Activated CD4-positive, alpha-beta T cell treated with anti-CD3 and anti-CD28 coated beads, Interleukin-2, Interleukin-4, amounts not matched to agents 100 ng/mL and 50 ng/mL, durations not matched to agents 16 hours and 8 hours (primary cell): ENCODE data around the gene CACNA1E.

ENCODE experiments used
- DNase-seq: peaks from one replicate; pipeline ENCODE4 v3.0.0-alpha.2; 2020; ENCODE audit warnings: low spot score

Gene CACNA1E

DNA sequence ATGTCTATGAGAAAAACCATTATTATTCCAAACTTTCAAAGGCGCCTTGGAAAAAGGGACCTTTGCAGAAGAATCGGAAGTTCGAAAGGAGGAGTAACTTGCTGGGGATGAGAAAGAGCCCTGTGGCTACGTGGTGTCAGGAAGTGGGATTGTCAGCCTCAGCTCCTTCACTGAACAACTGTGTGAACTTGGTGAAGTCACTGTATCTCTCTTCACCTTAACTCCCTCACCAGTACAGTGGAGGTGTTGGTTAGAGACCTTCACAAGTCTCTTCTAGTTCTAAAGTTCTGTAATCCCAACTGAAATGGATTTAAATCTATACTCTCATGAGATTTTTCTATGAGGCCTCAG lies 285.6 kb downstream of the CACNA1E start:
- no peak for DNase-seq

DNA sequence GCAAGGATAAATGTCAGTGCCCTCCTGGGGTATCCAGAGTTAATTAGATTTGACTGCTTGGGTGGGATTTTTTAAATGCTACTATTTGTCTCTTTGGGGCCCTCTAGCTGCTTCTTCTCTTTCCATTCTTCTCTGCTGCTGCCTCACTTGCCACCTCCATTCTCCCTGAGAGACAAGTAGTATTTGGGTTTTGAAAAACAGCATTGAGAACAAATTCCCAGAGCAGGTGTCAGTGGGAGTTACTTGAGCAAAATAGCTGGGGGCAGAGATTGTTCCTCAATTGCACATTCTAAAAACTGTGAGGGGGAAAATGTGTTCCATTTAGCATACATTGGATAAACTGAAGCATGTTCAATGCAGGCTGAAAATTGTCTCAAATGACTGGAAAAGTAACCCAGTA lies 286.5 kb downstream of the CACNA1E start:
- DNase-seq: no peak

DNA sequence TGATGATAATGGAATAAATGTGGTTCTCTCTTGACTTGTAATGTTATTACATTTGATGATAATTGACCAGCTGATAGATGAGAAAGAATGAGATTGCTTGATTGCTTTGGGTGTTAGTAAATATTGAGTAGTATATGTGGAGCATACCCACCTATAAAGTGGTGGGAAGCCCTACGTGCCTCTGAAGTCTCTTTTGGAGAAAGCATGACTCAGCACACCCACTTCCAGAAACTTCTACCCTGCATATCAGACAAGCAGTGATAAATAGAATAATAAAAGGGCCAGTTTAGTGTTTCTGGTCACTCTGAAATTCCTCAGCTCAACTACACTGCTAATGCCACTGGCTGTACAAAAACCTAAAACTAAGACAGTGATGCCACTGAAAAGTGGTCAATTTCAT lies 289.4 kb downstream of the CACNA1E start:
- DNase-seq: no peak

DNA sequence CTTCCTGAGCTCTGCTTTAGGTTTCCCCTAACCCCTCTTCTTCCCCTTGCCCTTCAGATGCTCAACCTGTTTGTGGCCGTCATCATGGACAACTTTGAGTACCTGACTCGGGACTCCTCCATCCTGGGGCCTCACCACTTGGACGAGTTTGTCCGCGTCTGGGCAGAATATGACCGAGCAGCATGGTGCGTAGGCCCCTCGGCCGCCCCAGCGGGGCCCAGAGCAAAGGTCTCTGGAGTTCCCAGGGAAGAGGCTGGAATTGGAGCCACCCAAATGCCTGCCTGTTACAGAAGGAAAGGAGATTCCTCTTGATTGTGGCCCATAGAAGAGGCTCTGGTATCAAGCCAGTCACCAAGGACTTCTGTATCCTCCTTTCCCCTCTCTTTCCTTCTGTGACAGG lies 292.7 kb downstream of the CACNA1E start:
- DNase-seq: no peak

DNA sequence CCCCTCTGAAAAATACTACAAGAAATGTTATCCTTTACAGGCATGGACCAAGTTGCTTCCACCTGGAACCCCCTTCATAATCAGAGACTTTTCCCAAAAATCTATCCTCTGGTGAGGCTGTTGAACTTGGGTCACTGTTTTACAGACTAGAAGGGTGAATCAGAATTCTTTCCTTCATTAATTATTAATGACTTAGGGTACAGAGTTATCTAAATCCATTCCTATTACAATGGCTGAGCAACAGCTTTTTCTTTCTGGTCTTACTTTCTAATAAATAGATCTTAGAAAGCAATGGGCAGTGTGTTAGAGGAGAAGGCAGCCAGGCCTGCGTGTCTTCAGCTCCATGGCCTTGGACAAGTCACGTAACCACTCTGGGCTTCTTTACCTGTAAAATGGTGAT lies 294.0 kb downstream of the CACNA1E start:
- no peak for DNase-seq

DNA sequence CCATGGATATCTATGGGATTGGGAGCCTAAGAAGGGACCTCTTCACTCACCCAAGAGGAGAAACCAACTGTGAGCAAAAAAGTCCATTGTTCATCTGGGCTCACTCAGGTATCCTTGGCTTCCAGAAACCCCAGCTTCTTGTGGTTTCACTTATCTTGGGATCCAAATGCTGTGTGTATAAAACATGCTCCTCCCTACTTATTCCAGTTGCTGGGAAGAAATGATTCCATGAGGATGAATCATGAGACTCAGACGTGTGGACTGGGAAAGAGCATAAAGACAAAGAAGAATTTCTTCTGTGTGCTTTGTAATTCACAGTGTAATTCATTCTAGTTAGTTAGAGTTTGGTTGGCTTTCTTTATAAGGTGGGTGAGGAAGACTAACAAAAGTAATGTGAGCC lies 294.5 kb downstream of the CACNA1E start:
- DNase-seq: no peak

DNA sequence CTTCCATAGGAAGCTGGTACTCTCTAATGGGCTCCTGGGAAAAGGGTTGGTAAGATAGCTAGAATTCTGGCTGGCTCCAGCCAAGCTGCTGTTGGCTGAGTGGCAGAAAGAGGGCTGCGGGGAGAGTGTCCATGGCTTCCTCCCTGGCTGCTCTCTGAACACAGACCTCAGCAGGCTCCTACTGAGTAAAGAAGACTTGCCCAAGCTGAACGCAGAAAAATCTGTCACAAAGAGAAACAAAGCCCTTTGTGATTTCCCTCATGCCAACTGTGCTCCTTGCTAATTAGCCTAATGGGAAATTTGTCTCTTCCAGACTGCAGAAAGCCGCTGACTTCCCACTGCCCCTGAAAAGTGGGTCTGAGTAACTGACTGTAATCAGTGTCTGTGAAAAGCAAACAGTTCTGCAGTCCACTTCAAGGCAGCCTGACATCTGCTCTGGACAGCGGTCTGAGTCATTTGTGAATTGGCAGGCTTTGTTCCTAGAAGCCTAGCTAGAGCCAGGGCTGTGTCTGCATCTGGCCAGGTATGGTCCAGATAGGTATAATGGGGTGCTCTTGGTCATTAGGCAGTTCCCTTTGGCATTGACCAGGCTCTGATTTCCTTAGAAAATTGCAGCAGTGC lies 295.4 kb downstream of the CACNA1E start:
- no peak for DNase-seq

DNA sequence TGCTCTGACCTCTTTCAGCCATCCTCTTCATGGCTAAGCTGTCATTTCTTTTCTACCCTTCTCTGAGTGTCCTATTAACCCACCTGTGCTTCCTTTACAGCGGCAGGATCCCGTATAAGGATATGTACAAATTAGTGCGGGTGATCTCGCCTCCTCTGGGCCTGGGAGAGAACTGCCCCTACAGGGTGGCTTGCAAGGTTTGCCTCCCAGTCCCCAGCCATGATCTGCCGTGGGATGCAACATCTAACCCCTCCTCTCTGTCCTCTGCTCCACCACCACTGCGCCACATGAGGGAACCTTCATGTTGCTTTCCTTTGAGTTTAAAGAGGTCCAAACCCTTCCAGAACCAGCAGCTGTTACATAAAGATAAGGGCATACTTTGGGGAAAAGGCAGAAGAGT lies 296.0 kb downstream of the CACNA1E start:
- DNase-seq: no peak

DNA sequence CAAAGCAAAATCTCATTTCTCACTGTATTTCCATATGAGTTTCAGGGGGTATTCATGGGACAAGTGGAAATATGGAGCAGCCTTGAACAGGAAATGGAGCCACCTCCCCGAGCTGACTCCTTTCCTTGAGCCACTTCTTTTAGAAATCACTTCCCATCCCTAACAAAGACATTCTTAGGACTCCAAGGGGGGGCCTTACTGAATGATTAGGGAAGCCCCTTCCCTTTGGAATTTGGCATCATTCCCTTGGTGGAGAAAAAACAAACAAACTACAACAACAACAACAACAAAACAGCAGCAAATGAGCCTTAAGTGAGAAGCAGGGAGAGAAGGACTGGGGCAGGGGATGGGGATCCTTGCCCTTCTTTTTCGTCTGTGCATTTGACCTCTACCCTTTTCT lies 299.9 kb downstream of the CACNA1E start:
- no peak for DNase-seq

DNA sequence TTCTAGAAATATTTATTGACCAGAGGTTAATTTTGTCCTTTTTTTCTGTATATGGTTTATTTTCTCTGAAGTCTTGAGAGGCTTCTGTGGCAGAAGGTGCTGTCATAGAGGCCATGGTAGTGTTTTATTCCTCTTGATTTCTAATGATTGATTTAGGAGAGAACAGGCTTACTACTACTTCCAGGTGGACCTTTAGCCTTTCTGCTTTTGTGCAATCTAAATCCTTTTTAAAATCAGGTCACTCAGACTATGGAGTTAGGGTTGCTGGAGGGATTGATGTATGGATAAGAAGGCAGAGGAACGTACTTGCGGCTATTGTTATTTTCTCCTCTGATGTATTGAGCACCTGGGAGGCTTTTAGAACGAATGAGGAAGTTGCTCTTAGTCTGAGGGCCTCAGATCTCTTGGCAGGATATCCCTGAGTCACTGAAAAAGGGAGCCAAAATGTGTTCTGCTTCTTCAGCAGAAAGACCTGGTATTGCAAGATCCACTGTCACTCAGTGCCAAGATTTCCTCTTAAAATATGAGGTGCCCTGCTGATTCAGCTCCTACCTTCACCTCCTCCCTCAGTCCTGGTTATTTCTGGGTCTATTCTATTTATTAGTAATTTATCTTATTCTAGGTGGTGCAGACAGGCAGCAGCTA lies 300.8 kb downstream of the CACNA1E start:
- no peak for DNase-seq

DNA sequence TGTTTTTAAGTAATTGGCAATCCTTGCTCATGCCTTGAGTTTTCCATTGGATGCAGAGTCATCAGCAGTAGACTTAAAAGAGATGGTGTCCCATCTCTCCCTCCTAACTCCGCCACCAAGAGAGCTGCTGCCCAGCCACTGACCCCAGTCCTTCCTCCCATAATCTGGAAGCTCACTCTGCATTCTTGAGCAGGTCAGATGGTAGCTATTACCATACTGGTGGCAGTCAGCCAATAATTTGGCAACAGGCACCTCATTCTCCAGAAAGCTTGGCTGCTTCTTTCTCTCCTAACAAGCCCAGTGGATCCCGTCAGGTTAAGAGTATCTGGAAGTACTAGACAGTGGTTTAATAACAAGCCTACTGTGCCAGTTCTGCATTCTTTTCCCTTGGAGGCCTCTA lies 306.1 kb downstream of the CACNA1E start:
- no peak for DNase-seq

DNA sequence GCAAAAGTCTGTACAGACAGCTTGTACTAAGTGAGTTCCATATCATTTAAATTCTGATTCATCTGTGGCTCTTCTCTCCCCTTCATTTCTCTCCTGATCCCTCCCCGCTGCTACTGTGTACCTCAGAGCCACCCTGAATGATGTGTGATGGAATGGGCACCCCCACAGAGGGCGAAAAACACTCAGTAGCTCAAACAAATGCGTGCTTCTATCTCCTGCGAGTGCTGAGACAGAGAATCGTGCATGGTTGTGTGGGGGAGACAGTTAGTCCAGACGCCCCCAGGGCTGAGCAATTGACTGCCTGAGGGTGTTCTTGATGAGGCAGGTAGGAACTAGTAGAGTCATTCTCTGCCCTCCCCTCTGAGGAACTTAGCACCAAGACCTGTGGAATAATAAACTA lies 308.4 kb downstream of the CACNA1E start:
- no peak for DNase-seq

DNA sequence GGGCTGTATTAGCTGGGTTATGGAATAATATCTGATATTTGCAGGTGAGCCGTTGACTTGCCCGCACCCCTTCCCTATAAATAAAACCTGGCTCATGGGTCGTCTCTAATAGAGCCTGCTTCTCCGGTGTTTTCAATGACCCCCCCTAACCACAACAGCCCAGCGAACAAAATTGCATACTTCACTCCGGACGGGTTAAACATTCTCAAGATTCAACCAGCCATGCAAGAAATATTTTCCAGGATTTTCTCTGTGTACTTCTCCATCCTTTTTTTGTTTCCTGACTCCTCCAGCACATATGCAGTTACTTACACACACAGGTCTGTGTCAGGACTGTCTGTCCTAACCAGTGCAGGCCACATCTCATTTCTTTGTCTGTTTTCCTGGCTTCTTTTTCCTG lies 310.5 kb downstream of the CACNA1E start:
- no peak for DNase-seq

DNA sequence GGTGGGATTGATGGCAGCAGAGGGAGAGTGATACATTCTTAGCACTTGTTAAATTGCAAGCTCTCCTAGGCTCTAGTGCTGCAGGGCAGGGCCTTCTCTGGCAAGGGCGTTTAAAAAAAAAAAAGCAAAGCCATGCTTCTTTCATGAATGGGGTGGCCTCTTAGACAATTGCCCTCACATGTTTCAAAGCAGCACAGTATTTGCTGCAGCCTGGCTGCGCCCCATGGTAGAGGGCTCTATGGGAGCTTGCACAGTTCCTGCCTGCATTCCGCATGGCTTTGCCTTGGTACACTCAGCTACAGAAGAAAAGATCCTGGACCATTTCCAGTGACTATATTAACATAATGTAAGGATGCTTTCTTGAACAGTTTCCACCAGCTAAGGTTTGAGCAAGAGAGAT lies 311.0 kb downstream of the CACNA1E start:
- DNase-seq: no peak

DNA sequence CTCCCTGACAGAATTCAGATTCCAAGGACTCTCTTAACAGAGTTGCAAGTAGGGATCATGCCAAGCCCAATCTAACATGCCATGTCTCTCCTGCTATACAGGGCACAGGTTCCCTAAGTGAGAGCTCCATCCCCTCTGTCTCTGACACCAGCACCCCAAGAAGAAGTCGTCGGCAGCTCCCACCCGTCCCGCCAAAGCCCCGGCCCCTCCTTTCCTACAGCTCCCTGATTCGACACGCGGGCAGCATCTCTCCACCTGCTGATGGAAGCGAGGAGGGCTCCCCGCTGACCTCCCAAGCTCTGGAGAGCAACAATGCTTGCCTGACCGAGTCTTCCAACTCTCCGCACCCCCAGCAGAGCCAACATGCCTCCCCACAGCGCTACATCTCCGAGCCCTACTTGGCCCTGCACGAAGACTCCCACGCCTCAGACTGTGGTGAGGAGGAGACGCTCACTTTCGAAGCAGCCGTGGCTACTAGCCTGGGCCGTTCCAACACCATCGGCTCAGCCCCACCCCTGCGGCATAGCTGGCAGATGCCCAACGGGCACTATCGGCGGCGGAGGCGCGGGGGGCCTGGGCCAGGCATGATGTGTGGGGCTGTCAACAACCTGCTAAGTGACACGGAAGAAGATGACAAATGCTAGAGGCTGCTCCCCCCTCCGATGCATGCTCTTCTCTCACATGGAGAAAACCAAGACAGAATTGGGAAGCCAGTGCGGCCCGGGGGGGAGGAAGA lies 315.0 kb downstream of the CACNA1E start:
- DNase-seq: no peak

DNA sequence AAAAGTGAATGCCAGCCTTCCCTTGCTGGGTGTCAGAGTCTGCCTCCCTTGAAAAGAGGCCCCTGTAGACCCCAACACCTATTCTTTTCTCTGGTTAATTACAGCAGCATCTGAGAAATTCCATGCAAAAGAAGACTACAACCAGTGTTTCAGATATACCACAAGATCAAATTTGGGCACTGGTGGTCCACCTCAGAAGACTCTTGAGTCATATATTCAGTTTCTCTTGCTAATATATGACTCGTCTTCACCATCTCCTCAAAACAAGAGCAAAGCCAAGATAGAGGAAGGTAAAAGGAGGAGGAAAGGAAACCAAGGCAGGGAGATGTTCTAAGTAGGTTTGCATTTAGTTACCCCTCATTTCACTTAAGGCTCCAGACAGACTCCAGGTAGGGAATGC lies 318.3 kb downstream of the CACNA1E start:
- no peak for DNase-seq

DNA sequence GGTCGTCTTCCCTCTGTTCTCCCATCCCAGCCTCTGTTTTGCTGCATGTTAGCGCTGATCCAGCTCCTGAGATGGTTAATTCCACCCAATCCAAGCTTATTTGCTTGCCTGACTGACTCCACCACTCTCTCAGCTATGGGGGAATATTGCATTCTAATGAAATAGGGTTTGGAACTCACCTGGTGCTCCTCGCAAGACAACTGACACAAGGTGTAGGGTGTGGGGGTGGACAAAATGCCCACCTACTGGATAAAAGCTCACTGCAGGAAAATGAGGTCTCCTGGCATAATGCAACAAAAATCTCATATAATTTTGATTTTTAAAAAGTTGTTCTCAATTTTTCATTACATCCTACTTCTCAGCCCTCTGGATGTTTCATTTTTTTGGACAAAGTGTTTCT lies 319.1 kb downstream of the CACNA1E start:
- DNase-seq: no peak

DNA sequence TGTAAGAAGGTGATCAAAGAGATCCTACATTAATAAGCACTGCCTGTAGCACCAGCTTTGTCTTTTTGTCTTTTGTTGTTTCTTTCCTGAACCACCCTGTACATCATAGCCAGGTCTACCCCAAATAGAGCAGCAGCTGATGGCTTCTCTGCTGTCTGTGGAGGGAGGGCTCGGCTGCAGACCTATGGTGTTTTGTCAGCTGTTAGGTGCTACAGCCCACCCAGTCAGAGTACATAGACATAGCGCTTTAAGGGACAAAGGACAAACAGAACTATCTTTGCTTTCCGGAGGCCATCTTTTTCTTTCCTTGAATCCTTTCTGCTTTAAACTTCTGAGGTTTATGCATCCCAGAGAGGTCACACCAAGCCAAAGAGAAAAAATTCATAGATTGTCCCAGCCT lies 320.1 kb downstream of the CACNA1E start:
- no peak for DNase-seq

DNA sequence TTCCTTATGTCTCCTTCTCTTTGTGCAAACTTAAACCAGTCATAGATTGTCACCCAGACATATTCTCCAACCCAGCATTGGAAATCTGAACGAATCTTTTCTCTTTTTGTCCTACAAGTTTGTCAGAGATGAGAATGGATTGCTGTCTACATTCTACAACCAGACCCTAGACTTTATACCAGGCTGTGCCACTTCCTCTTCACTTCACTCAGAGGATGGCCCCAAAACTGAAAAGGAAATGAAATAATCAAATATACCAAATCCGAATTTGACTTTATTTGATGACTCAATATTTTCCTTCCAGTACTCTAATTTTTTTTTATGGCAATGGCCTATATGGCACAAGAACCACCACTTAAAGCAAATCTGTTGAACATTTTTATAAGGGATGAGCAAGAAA lies 321.7 kb downstream of the CACNA1E start:
- DNase-seq: no peak

DNA sequence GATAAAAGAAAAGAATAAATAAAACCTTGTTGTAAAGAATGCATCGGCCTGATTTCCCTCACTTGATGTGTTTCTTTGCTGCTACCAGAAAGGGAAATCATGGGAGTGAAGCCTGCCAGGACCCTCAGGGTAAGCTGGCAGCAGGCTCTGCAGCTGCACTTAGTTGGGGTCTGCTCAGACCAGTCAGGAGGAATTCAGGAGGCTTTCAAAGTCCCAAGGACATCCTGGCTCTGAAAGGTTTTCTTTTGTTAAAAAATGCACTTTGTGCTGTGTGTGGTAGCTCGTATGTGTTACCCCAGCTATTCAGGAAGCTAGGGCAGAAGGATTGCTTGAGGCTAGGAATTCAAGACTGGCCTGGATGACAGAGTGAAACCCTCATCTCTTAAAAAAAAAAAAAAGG lies 323.4 kb downstream of the CACNA1E start:
- DNase-seq: no peak

DNA sequence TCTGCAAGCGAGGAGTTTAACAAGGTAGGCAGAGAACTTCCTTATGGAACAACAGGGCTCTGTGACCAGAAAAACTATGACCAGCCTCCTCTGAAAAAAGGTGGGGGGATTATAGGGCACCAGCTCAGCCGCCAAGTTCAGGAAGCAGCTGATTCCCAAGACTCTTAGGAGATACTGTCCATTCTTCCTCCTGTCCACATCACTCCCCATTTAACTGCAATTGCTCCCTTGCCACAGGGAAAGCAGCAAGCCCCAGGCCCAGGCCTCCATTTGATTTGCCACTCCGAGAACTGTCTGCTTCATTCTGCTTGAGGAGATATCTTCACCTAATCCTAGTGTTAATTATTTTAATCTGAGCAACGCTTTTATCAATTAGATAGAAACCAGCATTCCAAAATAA lies 323.9 kb downstream of the CACNA1E start:
- no peak for DNase-seq

DNA sequence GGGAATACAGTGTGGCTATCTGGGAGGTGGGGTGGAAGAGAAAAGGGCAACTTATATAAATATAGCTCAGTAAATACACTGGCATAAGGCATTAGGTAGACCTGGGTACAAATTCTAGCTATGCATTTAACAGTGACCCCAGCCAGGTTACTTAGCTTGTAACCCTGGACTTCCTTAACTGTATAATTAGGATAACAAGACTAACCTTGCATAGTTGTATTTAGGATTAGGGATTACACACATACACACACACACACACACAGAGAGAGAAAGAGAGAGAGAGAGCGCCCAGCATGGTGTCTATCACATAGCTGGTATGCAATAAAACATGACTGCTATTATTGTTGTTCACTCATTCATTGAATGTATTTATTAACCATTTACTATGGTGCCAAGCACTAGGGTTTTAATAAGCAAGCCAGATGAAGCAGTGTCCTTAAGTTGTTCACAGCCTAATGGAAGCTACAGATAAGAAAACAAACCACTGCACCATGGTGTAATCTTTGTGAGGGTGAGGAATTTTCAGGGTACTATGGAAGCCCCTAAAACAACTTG lies 326.8 kb downstream of the CACNA1E start:
- no peak for DNase-seq

DNA sequence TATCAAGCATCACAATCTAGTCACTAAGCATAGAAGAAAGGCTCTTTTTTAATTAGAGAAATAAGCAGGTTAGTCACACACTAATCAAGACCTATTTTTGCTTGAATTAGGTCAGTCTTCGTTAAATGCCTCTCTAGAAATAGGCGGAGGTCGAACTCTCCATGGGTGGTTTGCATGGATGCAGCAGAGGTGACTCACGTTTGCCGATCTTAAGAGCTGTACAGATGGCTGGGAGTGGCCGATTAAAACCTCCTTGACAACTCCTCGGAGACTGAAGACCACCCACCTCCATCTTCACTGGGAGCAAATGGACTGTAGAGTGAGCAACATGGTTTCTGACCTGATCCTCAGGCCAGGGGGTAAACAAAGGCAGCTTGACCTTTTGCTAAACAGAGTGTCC lies 328.9 kb downstream of the CACNA1E start:
- DNase-seq: no peak

DNA sequence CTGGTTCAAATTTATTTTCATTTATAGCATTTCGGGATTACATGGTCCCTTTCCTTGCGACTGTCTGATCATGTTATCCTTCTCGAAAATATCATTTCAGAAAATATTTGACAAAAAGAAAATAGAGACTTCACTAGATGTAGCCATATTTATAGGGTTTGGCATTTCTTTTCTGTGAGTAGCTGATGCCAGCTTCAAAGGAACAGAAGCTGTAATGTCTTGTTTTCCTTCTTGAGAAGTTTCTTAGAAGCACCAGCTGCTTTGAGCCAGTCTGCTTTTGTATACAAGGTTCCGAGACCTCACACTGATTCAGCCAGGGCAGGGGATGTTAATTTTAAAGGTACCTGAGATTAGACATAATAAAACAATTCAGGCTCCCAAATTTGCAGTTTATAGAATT lies 329.9 kb downstream of the CACNA1E start:
- DNase-seq: no peak
